Upper lobe of left lung (tissue), 6 donors: ENCODE measurements around the gene RAPGEF1. TPM values are rescaled to one million over a fixed set of nuclear protein-coding genes. Genes with fewer than 3 reads are reported as not detected.
A peak's percentile ranks its signal among the peaks of the same experiment; 100 is the strongest.

ENCODE experiments used
- ATAC-seq, 2 donors: fragments of 200-7000 bp; cut with Tn5 transposase; one replicate each; pipeline ENCODE4 v1.9.1; 2022; ENCODE audit warnings: mild to moderate bottlenecking in 2 of 2, moderate library complexity in 2 of 2; ENCODE audit not compliant: low FRiP score in 2 of 2
- DNase-seq, 2 donors: peaks; one replicate each; pipeline ENCODE4 v3.0.0-alpha.2; 2019 to 2020
- H3K27ac ChIP-seq, 4 donors: fragments of 200-600 bp; sonication (generic); one replicate each; pipeline ENCODE4 v1.5.1; 2016 to 2019
- H3K27me3 ChIP-seq, 4 donors: fragments of 200-600 bp; sonication (generic); one replicate each; pipeline ENCODE4 v1.5.1; 2017 to 2019
- H3K36me3 ChIP-seq, 4 donors: fragments of 200-600 bp; sonication (generic); one replicate each; pipeline ENCODE4 v1.5.1; 2016 to 2019
- H3K4me1 ChIP-seq, 4 donors: fragments of 200-600 bp; sonication (generic); one replicate each; pipeline ENCODE4 v1.5.1; 2018 to 2019
- H3K4me3 ChIP-seq, 4 donors: fragments of 200-600 bp; sonication (generic); one replicate each; pipeline ENCODE4 v1.5.1; 2017 to 2019; ENCODE audit warnings: mild to moderate bottlenecking in 2 of 4, moderate library complexity in 1 of 4
- H3K9me3 ChIP-seq, 4 donors: fragments of 200-600 bp; sonication (generic); one replicate each; pipeline ENCODE4 v1.5.1; 2018 to 2019
- EP300 ChIP-seq, 4 donors: sonication (generic); formaldehyde crosslinking; IDR thresholded peaks; one replicate each; pipeline ENCODE4 v1.5.1; 2017; ENCODE audit warnings: antibody characterized with exemption in 4 of 4, control low read depth in 2 of 4
- POLR2A ChIP-seq, 4 donors: fragments of 450-650 bp; IDR thresholded peaks; one replicate each; pipeline ENCODE4 v1.5.1; 2016 to 2017; ENCODE audit warnings: antibody characterized with exemption in 4 of 4, mild to moderate bottlenecking in 2 of 4
- POLR2AphosphoS5 ChIP-seq, 2 donors: sonication (generic); formaldehyde crosslinking; IDR thresholded peaks; one replicate each; pipeline ENCODE4 v1.5.1; 2017; ENCODE audit warnings: antibody characterized with exemption in 2 of 2
- WGBS, 2 donors: methylation state at CpG; one replicate each; pipeline ENCODE4 v1.1.5; 2017 to 2018; 5-methylcytosine and 5-hydroxymethylcytosine counted together
- total RNA-seq, 6 donors: library from RNA; depleted of rRNA in 4 of 6; stranded (reverse); fragments of >200 nt in 4 of 6; gene quantifications; one replicate each; pipeline versions ENCODE4 v1.1.0 to v1.2.1, GENCODE V29; 2016 to 2021
- TF ChIP-seq, protein P1 (sequence below), 6 experiments: fragments of 450-650 bp in 4 of 6; fragments of 200-600 bp in 2 of 6; sonication (generic) in 2 of 6; IDR thresholded peaks; one replicate each; pipeline ENCODE4 v1.5.1; 2016 to 2019; ENCODE audit warnings: antibody characterized with exemption in 6 of 6
- donor health status: DM: no; HTN: no; CAD: no; lungs with moderate emphysema.
- donor health status: DM: no; HTN: yes; CAD: no; lungs with severe emphysema.

RAPGEF1 gene
- total RNA-seq, 6 donors from 2014 or later: 82.8 to 161 (median 96.8) TPM

DNA sequence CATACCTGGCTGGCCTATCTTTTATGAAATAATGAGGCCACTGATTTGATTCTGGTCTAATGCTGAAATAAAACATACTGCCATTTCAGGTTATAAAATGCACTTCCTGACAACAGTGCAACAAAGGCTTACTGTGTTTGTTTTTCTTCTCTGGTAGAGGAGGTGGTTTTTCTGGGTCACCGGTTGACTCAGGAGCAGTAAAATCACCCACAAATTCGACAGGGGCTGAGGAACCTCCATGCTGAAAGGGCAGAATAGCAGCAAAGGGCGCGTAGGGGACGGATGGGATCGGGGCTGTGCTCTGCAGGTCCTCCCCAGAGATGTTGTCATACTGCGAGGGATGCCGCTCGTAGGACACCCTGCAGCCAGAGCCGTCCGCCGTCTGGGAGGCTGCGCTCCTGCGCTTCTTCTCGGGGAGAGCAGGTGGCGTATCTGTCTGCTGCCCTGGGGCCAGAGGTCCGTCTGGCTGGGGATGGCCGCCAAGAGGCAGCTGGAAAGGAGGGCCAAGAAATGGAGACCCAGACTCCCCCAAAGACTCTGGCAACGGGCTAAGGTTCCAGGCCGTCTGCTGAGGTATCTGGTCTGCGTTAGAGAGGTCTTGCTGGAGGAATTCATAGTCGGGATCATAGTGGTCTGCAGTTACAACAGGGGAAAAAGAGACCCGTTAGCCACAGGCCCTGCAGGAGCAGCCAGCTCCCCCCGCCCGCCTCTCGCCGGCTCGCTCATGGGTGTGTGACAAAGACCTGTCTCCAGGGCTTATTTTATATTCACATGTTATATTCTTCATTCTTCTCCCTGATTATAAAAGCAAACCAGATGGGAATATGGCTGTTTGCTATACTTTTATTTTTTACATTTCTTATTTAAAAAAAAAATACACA lies 113.8 kb downstream of the RAPGEF1 start:
- no peak for TF ChIP-seq POLR2A (IDR thresholded peaks at IDR 0.05)
- H3K27ac ChIP-seq: peak overlapping the region in 1 of 4 donors; percentile 75
- H3K36me3 ChIP-seq: peaks cover 3 to 83% (median 36%) of the 10 kb centered on the region in 4 donors
- ATAC-seq (no peak), DNase-seq (peak in 1 of 2 donors; percentile 77)
- WGBS, 2 donors: 92 to 94% methylated on average over 17 to 28 of the region's 28 CpGs
- no peaks in the 10 kb centered on the region for H3K9me3 ChIP-seq
- H3K27me3 ChIP-seq: no peaks in the 10 kb centered on the region
- no peak overlapping the region for H3K4me3 ChIP-seq
- peaks cover 20 to 38% (median 24%) of the 10 kb centered on the region in 4 donors for H3K4me1 ChIP-seq

GRCh38 chr9:131625508-131625787 lies 114.4 kb downstream of the RAPGEF1 start:
- no peak for ATAC-seq
- H3K9me3 ChIP-seq: no peaks in the 10 kb centered on the region
- TF ChIP-seq POLR2AphosphoS5 (IDR thresholded peaks at IDR 0.05) (no peak), POLR2A (IDR thresholded peaks at IDR 0.05) (no peak), EP300 (IDR thresholded peaks at IDR 0.05) (no peak)
- TF ChIP-seq, protein P1, sequence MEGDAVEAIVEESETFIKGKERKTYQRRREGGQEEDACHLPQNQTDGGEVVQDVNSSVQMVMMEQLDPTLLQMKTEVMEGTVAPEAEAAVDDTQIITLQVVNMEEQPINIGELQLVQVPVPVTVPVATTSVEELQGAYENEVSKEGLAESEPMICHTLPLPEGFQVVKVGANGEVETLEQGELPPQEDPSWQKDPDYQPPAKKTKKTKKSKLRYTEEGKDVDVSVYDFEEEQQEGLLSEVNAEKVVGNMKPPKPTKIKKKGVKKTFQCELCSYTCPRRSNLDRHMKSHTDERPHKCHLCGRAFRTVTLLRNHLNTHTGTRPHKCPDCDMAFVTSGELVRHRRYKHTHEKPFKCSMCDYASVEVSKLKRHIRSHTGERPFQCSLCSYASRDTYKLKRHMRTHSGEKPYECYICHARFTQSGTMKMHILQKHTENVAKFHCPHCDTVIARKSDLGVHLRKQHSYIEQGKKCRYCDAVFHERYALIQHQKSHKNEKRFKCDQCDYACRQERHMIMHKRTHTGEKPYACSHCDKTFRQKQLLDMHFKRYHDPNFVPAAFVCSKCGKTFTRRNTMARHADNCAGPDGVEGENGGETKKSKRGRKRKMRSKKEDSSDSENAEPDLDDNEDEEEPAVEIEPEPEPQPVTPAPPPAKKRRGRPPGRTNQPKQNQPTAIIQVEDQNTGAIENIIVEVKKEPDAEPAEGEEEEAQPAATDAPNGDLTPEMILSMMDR (IDR thresholded peaks at IDR 0.05): no peak
- peaks cover 15 to 38% (median 24%) of the 10 kb centered on the region in 4 donors for H3K4me1 ChIP-seq
- DNase-seq: no peak
- H3K36me3 ChIP-seq: peaks cover 3 to 86% (median 42%) of the 10 kb centered on the region in 4 donors
- 88 to 94% methylated on average over 6 of the region's 6 CpGs for WGBS, 2 donors
- H3K27ac ChIP-seq: peak overlapping the region in 2 of 4 donors; percentile 48 to 75
- H3K4me3 ChIP-seq: no peak overlapping the region
- no peaks in the 10 kb centered on the region for H3K27me3 ChIP-seq

DNA sequence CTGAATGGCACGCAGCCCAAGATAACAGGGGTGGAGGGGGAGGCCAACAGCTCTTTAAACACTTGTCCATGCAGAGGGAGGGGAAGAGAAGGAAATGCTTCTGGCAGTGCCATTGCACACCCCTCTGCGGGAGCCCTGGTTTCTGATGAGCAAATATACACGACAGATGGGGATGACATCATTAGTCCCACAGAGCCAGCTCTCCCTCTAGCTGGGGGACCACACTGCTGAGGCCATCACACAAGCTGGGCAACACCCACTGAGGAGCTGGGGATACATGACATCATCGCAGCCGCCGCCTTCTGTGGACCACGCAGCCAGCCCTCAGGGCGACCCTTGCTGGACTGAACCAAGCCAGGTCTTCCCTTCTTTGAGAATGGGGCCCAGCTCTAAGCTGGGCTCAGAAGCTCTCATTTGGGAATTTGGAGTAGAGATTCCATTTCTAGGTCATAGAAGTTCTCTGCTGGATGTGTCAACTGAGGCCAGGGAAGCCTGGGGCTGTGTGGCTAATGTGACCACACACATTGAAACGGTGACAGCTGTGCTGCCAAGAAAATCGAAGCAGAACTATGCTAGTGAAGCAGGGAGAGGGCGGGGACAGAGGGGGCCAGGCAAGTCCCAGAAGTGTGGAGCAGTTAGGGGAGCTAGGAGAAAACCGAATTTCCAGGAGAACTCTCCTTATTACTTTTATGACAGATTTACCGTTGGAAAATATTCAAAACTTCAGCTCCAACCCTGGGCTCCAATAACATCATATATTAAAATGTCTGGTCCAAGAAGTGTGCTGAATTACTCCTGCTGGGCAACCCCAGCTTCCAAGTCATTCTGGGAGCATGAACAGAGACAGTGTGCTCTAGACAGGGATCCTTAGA lies 115.0 kb downstream of the RAPGEF1 start:
- DNase-seq (peak in 1 of 2 donors; percentile 44), ATAC-seq (peak in 1 of 2 donors; percentile 69)
- 56 to 74% methylated on average over 7 to 13 of the region's 13 CpGs for WGBS, 2 donors
- H3K9me3 ChIP-seq: no peaks in the 10 kb centered on the region
- peaks cover 13 to 33% (median 21%) of the 10 kb centered on the region in 4 donors for H3K4me1 ChIP-seq
- no peak for TF ChIP-seq EP300 (IDR thresholded peaks at IDR 0.05)
- no peak for TF ChIP-seq POLR2A (IDR thresholded peaks at IDR 0.05)
- TF ChIP-seq, protein P1 (IDR thresholded peaks at IDR 0.05): no peak
- TF ChIP-seq POLR2AphosphoS5 (IDR thresholded peaks at IDR 0.05): no peak
- no peaks in the 10 kb centered on the region for H3K27me3 ChIP-seq
- H3K36me3 ChIP-seq: peaks cover 3 to 86% (median 47%) of the 10 kb centered on the region in 4 donors
- H3K27ac ChIP-seq: peak overlapping the region in 3 of 4 donors; percentile 46 to 75 (median 48)
- no peak overlapping the region for H3K4me3 ChIP-seq

GRCh38 chr9:131623655-131624330 lies 116.1 kb downstream of the RAPGEF1 start:
- no peaks in the 10 kb centered on the region for H3K27me3 ChIP-seq
- DNase-seq: no peak
- no peaks in the 10 kb centered on the region for H3K9me3 ChIP-seq
- 85 to 96% methylated on average over 13 to 14 of the region's 14 CpGs for WGBS, 2 donors
- peaks cover 3 to 90% (median 58%) of the 10 kb centered on the region in 4 donors for H3K36me3 ChIP-seq
- peak overlapping the region in 2 of 4 donors; percentile 46 to 75 for H3K27ac ChIP-seq
- H3K4me3 ChIP-seq: no peak overlapping the region
- ATAC-seq: no peak
- TF ChIP-seq, protein P1 (IDR thresholded peaks at IDR 0.05): no peak
- TF ChIP-seq POLR2A (IDR thresholded peaks at IDR 0.05): no peak
- TF ChIP-seq POLR2AphosphoS5 (IDR thresholded peaks at IDR 0.05): no peak
- TF ChIP-seq EP300 (IDR thresholded peaks at IDR 0.05): no peak
- peaks cover 13 to 28% (median 20%) of the 10 kb centered on the region in 4 donors for H3K4me1 ChIP-seq
